ENCODE data around the gene IMP4. TPM values are rescaled to one million over a fixed set of nuclear protein-coding genes. Genes with fewer than 3 reads are reported as not detected.

Gene IMP4
- total and polyA plus RNA-seq, 2 of the 13 experiments (the other 11 are each of a cell fraction or from before 2014, with no cell fraction given) = 142 to 158 TPM

DNA sequence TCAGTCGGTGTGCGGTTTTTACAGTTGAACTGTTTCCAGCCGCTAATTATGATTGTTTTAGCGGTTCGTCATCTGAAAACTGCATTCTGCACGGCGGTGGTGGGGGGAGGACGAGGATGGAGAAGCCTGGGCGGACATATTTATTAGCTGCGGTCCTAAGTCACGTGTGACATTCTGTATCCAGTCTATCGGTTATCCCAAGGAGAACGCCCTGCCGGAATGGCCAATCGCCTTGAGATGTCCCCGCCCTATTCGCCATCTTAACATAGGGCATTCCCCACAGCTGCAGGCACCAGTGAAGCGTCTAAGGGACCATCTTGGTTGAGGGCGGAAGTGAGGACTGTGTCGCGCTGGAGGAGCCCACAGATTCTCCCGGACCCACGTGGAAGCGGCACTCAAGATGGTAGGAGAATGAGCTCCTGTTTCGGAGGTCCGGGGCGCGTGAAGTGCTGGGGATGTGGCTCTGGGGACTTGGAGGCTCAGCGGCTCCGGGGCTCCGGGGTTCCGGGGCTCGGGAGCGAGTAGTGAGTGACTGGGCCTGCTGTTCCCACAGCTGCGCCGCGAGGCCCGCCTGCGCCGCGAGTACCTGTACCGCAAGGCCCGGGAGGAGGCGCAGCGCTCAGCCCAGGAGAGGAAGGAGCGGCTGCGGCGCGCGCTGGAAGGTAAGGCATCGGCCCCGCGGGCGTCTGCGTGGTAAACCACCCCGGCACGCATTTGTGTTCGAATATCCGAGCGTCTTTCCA is at the start of gene IMP4 (continued):
- no peak for TF ChIP-seq ZNF660 (CRISPR knock-in tag; IDR thresholded peaks at IDR 0.05; ENCODE audit: borderline replicate concordance, low read depth)
- no peak for TF ChIP-seq PPARG (CRISPR knock-in tag; conservative IDR thresholded peaks at IDR 0.05)
- TF ChIP-seq, protein P1, sequence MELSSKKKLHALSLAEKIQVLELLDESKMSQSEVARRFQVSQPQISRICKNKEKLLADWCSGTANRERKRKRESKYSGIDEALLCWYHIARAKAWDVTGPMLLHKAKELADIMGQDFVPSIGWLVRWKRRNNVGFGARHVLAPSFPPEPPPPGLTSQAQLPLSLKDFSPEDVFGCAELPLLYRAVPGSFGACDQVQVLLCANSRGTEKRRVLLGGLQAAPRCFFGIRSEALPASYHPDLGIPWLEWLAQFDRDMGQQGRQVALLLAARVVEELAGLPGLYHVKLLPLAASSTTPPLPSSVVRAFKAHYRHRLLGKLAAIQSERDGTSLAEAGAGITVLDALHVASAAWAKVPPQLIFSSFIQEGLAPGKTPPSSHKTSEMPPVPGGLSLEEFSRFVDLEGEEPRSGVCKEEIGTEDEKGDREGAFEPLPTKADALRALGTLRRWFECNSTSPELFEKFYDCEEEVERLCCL (CRISPR knock-in tag; IDR thresholded peaks at IDR 0.05; ENCODE audit: borderline replicate concordance) = peak; percentile 74; the same call in 1 of the 2 replicates
- TF ChIP-seq ZNF329 (CRISPR knock-in tag; IDR thresholded peaks at IDR 0.05; ENCODE audit: low read depth) = peak; percentile 67; the same call in 1 of the 2 replicates
- TF ChIP-seq ZFP90 (CRISPR knock-in tag; IDR thresholded peaks at IDR 0.05; ENCODE audit: borderline replicate concordance) = 0 out of 2 replicates have a peak, but pooled peaks have one; percentile 57
- peak; percentile 54 for TF ChIP-seq FOSL2 (CRISPR knock-in tag; IDR thresholded peaks at IDR 0.05)
- no peak for TF ChIP-seq PAF1 (CRISPR knock-in tag; IDR thresholded peaks at IDR 0.05)
- TF ChIP-seq, protein P2, sequence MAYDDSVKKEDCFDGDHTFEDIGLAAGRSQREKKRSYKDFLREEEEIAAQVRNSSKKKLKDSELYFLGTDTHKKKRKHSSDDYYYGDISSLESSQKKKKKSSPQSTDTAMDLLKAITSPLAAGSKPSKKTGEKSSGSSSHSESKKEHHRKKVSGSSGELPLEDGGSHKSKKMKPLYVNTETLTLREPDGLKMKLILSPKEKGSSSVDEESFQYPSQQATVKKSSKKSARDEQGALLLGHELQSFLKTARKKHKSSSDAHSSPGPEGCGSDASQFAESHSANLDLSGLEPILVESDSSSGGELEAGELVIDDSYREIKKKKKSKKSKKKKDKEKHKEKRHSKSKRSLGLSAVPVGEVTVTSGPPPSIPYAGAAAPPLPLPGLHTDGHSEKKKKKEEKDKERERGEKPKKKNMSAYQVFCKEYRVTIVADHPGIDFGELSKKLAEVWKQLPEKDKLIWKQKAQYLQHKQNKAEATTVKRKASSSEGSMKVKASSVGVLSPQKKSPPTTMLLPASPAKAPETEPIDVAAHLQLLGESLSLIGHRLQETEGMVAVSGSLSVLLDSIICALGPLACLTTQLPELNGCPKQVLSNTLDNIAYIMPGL (CRISPR knock-in tag; IDR thresholded peaks at IDR 0.05; ENCODE audit: borderline replicate concordance in 1 of 2, low read depth in 1 of 2) = peak; percentile 93 to 97
- TF ChIP-seq MED13 (CRISPR knock-in tag; IDR thresholded peaks at IDR 0.05) = peak; percentile 70; the same call in 1 of the 2 replicates
- TF ChIP-seq, protein P3, sequence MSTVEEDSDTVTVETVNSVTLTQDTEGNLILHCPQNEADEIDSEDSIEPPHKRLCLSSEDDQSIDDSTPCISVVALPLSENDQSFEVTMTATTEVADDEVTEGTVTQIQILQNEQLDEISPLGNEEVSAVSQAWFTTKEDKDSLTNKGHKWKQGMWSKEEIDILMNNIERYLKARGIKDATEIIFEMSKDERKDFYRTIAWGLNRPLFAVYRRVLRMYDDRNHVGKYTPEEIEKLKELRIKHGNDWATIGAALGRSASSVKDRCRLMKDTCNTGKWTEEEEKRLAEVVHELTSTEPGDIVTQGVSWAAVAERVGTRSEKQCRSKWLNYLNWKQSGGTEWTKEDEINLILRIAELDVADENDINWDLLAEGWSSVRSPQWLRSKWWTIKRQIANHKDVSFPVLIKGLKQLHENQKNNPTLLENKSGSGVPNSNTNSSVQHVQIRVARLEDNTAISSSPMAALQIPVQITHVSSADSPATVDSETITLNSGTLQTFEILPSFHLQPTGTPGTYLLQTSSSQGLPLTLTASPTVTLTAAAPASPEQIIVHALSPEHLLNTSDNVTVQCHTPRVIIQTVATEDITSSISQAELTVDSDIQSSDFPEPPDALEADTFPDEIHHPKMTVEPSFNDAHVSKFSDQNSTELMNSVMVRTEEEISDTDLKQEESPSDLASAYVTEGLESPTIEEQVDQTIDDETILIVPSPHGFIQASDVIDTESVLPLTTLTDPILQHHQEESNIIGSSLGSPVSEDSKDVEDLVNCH (CRISPR knock-in tag; IDR thresholded peaks at IDR 0.05) = no peak
- peak; percentile 98 for TF ChIP-seq ELF4 (CRISPR knock-in tag; IDR thresholded peaks at IDR 0.05; ENCODE audit: borderline replicate concordance)
- TF ChIP-seq CBX2 (IDR thresholded peaks at IDR 0.05; ENCODE audit: low read depth, low read length) = no peak
- no peak for TF ChIP-seq CBX2 (CRISPR knock-in tag; IDR thresholded peaks at IDR 0.05; ENCODE audit: low read depth)
- peak; percentile 54; the same call in 1 of the 2 replicates for TF ChIP-seq ZC3H13 (CRISPR knock-in tag; IDR thresholded peaks at IDR 0.05)
- TF ChIP-seq ZNF776 (CRISPR knock-in tag; IDR thresholded peaks at IDR 0.05) = no peak; the same call in none of the 2 replicates
- TF ChIP-seq ZNF556 (CRISPR knock-in tag; IDR thresholded peaks at IDR 0.05; ENCODE audit: borderline replicate concordance) = peak; percentile 28; the same call in 1 of the 2 replicates
- TF ChIP-seq AGO2 (optimal IDR thresholded peaks at IDR 0.05; ENCODE audit: low read depth, low read length) = peak; percentile 84
- peak; percentile 97 for TF ChIP-seq ZFP82 (CRISPR knock-in tag; IDR thresholded peaks at IDR 0.05; ENCODE audit: borderline replicate concordance)
- TF ChIP-seq CHCHD3 (CRISPR knock-in tag; IDR thresholded peaks at IDR 0.05) = 0 out of 2 replicates have a peak, but pooled peaks have one; percentile 77
- peak; percentile 90 for TF ChIP-seq ZNF510 (CRISPR knock-in tag; IDR thresholded peaks at IDR 0.05; ENCODE audit: low read depth)
- no peak; the same call in none of the 2 replicates for TF ChIP-seq CBFB (CRISPR knock-in tag; IDR thresholded peaks at IDR 0.05)
- TF ChIP-seq ZSCAN30 (CRISPR knock-in tag; IDR thresholded peaks at IDR 0.05) = 0 out of 2 replicates have a peak, but pooled peaks have one; percentile 69
- TF ChIP-seq, protein P4, sequence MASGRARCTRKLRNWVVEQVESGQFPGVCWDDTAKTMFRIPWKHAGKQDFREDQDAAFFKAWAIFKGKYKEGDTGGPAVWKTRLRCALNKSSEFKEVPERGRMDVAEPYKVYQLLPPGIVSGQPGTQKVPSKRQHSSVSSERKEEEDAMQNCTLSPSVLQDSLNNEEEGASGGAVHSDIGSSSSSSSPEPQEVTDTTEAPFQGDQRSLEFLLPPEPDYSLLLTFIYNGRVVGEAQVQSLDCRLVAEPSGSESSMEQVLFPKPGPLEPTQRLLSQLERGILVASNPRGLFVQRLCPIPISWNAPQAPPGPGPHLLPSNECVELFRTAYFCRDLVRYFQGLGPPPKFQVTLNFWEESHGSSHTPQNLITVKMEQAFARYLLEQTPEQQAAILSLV (CRISPR knock-in tag; IDR thresholded peaks at IDR 0.05; ENCODE audit: borderline replicate concordance) = peak; percentile 79; the same call in 1 of the 2 replicates
